Measurements from ENCODE around the gene ITGA5. TPM values are rescaled to one million over a fixed set of nuclear protein-coding genes. Genes with fewer than 3 reads are reported as not detected.

The ITGA5 gene
- total RNA-seq, 1 donor from 2014 or later = 317 TPM

DNA sequence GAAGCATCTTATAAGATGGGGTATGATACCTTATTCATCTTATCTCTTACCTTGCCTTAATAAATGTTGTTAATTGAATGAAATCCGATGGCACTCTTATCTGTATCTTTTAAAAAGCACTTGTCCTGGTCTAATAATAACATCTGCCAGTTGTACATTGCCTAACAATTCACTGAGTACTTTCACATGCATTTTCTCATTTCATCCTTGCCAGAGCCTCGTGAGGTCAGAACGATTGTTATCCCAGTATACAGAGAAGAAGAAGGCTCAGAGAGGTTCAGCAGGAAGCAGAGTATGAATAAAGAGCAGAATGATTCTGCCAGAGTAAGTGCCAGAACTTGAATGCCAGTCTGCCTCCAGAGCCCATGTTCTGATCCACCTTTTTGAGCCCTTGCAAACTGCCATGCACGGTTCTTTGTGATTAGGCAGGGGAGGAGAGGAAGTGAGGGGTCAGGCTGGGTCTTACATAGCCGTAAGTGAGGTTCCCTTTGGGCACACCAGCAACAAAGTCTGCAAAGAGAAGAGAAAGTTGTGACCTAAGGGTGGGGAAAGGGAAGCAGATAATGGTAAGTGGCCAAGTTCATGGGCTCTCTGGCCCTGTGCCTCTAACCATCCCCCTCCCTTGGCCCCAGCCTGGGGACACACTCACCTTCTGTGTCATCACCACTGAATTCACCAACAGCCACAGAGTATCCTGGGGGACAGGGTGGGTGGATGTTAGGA, 11.7 kb downstream of the ITGA5 start:
- Histone ChIP-seq H3K36me3 (ENCODE audit: insufficient read depth, low read length) (peaks cover 67% of the 10 kb centered on the region), H3K9ac (ENCODE audit: low read length) (no peak overlapping the region), H3K27me3 (ENCODE audit: insufficient read depth, low read length) (no peaks in the 10 kb centered on the region), H3K9me3 (ENCODE audit: insufficient read depth, low read depth, low read length) (no peaks in the 10 kb centered on the region), H2AFZ (ENCODE audit: low read depth, low read length) (no peak overlapping the region), H3K4me3 (ENCODE audit: insufficient read depth, low read depth, low read length) (no peak overlapping the region), H3K27ac (ENCODE audit: low read depth, low read length) (no peak overlapping the region), H3K79me2 (ENCODE audit: insufficient read depth, low read length) (peaks cover 34% of the 10 kb centered on the region), H4K20me1 (ENCODE audit: insufficient read depth, low read length) (peaks cover 84% of the 10 kb centered on the region), H3K4me1 (ENCODE audit: insufficient read depth, low read length) (peaks cover 15% of the 10 kb centered on the region), H3K4me2 (ENCODE audit: low read length) (no peak overlapping the region)
- Mint-ChIP-seq H3K36me3 (ENCODE audit: low read depth, unreplicated experiment) (peaks cover 29% of the 10 kb centered on the region), H3K27me3 (ENCODE audit: low read depth, unreplicated experiment) (no peaks in the 10 kb centered on the region), H3K4me3 (ENCODE audit: unreplicated experiment) (no peak overlapping the region), H3K27ac (ENCODE audit: unreplicated experiment) (peak overlapping the region; percentile 29), H3K4me1 (ENCODE audit: low read depth, unreplicated experiment) (peaks cover 7% of the 10 kb centered on the region), H3K9me3 (ENCODE audit: unreplicated experiment) (no peaks in the 10 kb centered on the region)
- DNase-seq (ENCODE audit: low read depth) = no peak
- no peak for TF ChIP-seq EZH2 (IDR thresholded peaks at IDR 0.05; ENCODE audit: insufficient read depth, low read length)
- TF ChIP-seq, protein P1, sequence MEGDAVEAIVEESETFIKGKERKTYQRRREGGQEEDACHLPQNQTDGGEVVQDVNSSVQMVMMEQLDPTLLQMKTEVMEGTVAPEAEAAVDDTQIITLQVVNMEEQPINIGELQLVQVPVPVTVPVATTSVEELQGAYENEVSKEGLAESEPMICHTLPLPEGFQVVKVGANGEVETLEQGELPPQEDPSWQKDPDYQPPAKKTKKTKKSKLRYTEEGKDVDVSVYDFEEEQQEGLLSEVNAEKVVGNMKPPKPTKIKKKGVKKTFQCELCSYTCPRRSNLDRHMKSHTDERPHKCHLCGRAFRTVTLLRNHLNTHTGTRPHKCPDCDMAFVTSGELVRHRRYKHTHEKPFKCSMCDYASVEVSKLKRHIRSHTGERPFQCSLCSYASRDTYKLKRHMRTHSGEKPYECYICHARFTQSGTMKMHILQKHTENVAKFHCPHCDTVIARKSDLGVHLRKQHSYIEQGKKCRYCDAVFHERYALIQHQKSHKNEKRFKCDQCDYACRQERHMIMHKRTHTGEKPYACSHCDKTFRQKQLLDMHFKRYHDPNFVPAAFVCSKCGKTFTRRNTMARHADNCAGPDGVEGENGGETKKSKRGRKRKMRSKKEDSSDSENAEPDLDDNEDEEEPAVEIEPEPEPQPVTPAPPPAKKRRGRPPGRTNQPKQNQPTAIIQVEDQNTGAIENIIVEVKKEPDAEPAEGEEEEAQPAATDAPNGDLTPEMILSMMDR (IDR thresholded peaks at IDR 0.05; ENCODE audit: insufficient read depth, low read depth, low read length) = no peak
- FAIRE-seq = no peak

- Mint-ChIP-seq H3K4me1 (ENCODE audit: low read depth, unreplicated experiment) (no peaks in the 10 kb centered on the region), H3K36me3 (ENCODE audit: low read depth, unreplicated experiment) (peaks cover 29% of the 10 kb centered on the region), H3K9me3 (ENCODE audit: unreplicated experiment) (no peaks in the 10 kb centered on the region), H3K27ac (ENCODE audit: unreplicated experiment) (no peak overlapping the region), H3K27me3 (ENCODE audit: low read depth, unreplicated experiment) (no peaks in the 10 kb centered on the region), H3K4me3 (ENCODE audit: unreplicated experiment) (no peak overlapping the region)
- Histone ChIP-seq H3K79me2 (ENCODE audit: insufficient read depth, low read length) (peaks cover 19% of the 10 kb centered on the region), H3K36me3 (ENCODE audit: insufficient read depth, low read length) (peaks cover 83% of the 10 kb centered on the region), H4K20me1 (ENCODE audit: insufficient read depth, low read length) (peaks cover 67% of the 10 kb centered on the region), H3K27ac (ENCODE audit: low read depth, low read length) (no peak overlapping the region), H3K9ac (ENCODE audit: low read length) (no peak overlapping the region), H2AFZ (ENCODE audit: low read depth, low read length) (no peak overlapping the region), H3K4me3 (ENCODE audit: insufficient read depth, low read depth, low read length) (no peak overlapping the region), H3K4me1 (ENCODE audit: insufficient read depth, low read length) (no peaks in the 10 kb centered on the region), H3K4me2 (ENCODE audit: low read length) (no peak overlapping the region), H3K27me3 (ENCODE audit: insufficient read depth, low read length) (no peaks in the 10 kb centered on the region), H3K9me3 (ENCODE audit: insufficient read depth, low read depth, low read length) (no peaks in the 10 kb centered on the region)
- DNase-seq (ENCODE audit: low read depth) (no peak), FAIRE-seq (no peak)
- no peak for TF ChIP-seq EZH2 (IDR thresholded peaks at IDR 0.05; ENCODE audit: insufficient read depth, low read length)
- TF ChIP-seq, protein P1 (IDR thresholded peaks at IDR 0.05; ENCODE audit: insufficient read depth, low read depth, low read length) = no peak
Observed at GRCh38 chr12:54405573-54405972, 13.5 kb downstream of the ITGA5 start.

- Mint-ChIP-seq H3K27ac (ENCODE audit: unreplicated experiment) (no peak overlapping the region), H3K4me1 (ENCODE audit: low read depth, unreplicated experiment) (no peaks in the 10 kb centered on the region), H3K36me3 (ENCODE audit: low read depth, unreplicated experiment) (peaks cover 31% of the 10 kb centered on the region), H3K27me3 (ENCODE audit: low read depth, unreplicated experiment) (no peaks in the 10 kb centered on the region), H3K9me3 (ENCODE audit: unreplicated experiment) (no peaks in the 10 kb centered on the region), H3K4me3 (ENCODE audit: unreplicated experiment) (no peak overlapping the region)
- FAIRE-seq = no peak
- Histone ChIP-seq H2AFZ (ENCODE audit: low read depth, low read length) (no peak overlapping the region), H3K4me3 (ENCODE audit: insufficient read depth, low read depth, low read length) (no peak overlapping the region), H3K79me2 (ENCODE audit: insufficient read depth, low read length) (peaks cover 14% of the 10 kb centered on the region), H3K27ac (ENCODE audit: low read depth, low read length) (no peak overlapping the region), H3K27me3 (ENCODE audit: insufficient read depth, low read length) (no peaks in the 10 kb centered on the region), H3K9me3 (ENCODE audit: insufficient read depth, low read depth, low read length) (no peaks in the 10 kb centered on the region), H3K4me1 (ENCODE audit: insufficient read depth, low read length) (no peaks in the 10 kb centered on the region), H3K36me3 (ENCODE audit: insufficient read depth, low read length) (peaks cover 86% of the 10 kb centered on the region), H3K9ac (ENCODE audit: low read length) (no peak overlapping the region), H3K4me2 (ENCODE audit: low read length) (no peak overlapping the region), H4K20me1 (ENCODE audit: insufficient read depth, low read length) (peaks cover 65% of the 10 kb centered on the region)
- DNase-seq (ENCODE audit: low read depth) = no peak
- TF ChIP-seq EZH2 (IDR thresholded peaks at IDR 0.05; ENCODE audit: insufficient read depth, low read length) = no peak
- TF ChIP-seq, protein P1 (IDR thresholded peaks at IDR 0.05; ENCODE audit: insufficient read depth, low read depth, low read length) = no peak
Observed at GRCh38 chr12:54405106-54405505, 14.0 kb downstream of the ITGA5 start.
